SK-N-SH (cell line): ENCODE measurements around the gene UFM1. TPM values are rescaled to one million over a fixed set of nuclear protein-coding genes. Genes with fewer than 3 reads are reported as not detected.

Source experiments
- CTCF ChIA-PET: fragments of 300-600, 350-600 bp; formaldehyde crosslinking; extraction: SDS; loops from one replicate; lab custom pipeline; 2021; lab: Yijun Ruan, JAX
- POLR2A ChIA-PET: fragments of 350-600 bp; sonication (Branson Sonifier 250); formaldehyde crosslinking; extraction: SDS; loops from one replicate; lab custom pipeline; 2020; ENCODE audit warnings: antibody characterized with exemption, inconsistent platforms; lab: Yijun Ruan, JAX
- DNase-seq: peaks from one replicate; pipeline ENCODE4 v3.0.0; 2012
- H2AFZ ChIP-seq: fragments of 200-600 bp; sonication (generic); 2 replicates; pipeline ENCODE4 v1.8.1; 2016; ENCODE audit warnings: antibody characterized with exemption, mild to moderate bottlenecking, low read depth
- H3F3A ChIP-seq: fragments of 200-600 bp; sonication (generic); replicated peaks from 2 replicates; pipeline ENCODE3; 2016; ENCODE audit warnings: antibody characterized with exemption, mild to moderate bottlenecking; ENCODE audit not compliant: insufficient read depth
- H3K27ac ChIP-seq, 2 experiments: fragments of 200-500 bp in 1 of 2; fragments of 200-600 bp in 1 of 2; sonication (Bioruptor generic) in 1 of 2; sonication (generic), shearing (Covaris generic) in 1 of 2; 2 replicates each; pipeline versions ENCODE4 v1.5.1 to v1.6.1; 2014 to 2016; ENCODE audit warnings: low read depth in 2 of 2, inconsistent platforms in 1 of 2, low read length in 1 of 2, mild to moderate bottlenecking in 1 of 2, mixed read lengths in 1 of 2
- H3K27me3 ChIP-seq: fragments of 200-600 bp; sonication (generic), shearing (Covaris generic); 2 replicates; pipeline ENCODE4 v1.6.1; 2016; ENCODE audit warnings: mixed run types; ENCODE audit not compliant: insufficient read depth
- H3K36me3 ChIP-seq, 2 experiments: fragments of 200-500 bp in 1 of 2; fragments of 200-600 bp in 1 of 2; sonication (Bioruptor generic) in 1 of 2; sonication (generic) in 1 of 2; replicated peaks in 1 of 2; 2 replicates each; pipeline versions ENCODE3 to v1.5.1; 2014 to 2016; ENCODE audit warnings: low read length in 1 of 2, mild to moderate bottlenecking in 1 of 2; ENCODE audit not compliant: insufficient read depth in 2 of 2, control insufficient read depth in 1 of 2
- H3K4me1 ChIP-seq, 2 experiments: fragments of 200-500 bp in 1 of 2; fragments of 200-600 bp in 1 of 2; sonication (Bioruptor generic) in 1 of 2; sonication (generic), shearing (Covaris generic) in 1 of 2; 2 replicates each; pipeline versions ENCODE4 v1.5.1 to v1.6.1; 2014 to 2016; ENCODE audit warnings: low read depth in 1 of 2, low read length in 1 of 2, mixed run types in 1 of 2; ENCODE audit not compliant: insufficient read depth in 2 of 2, control insufficient read depth in 1 of 2
- H3K4me2 ChIP-seq: fragments of 200-600 bp; sonication (generic), shearing (Covaris generic); 2 replicates; pipeline ENCODE4 v1.6.1; 2017; ENCODE audit warnings: mixed run types
- H3K4me3 ChIP-seq, 2 experiments: fragments of 200-500 bp in 1 of 2; fragments of 200-600 bp in 1 of 2; sonication (Bioruptor generic) in 1 of 2; sonication (generic), shearing (Covaris generic) in 1 of 2; 2 replicates each; pipeline versions ENCODE4 v1.5.1 to v1.8.1; 2014 to 2016; ENCODE audit warnings: low read depth in 2 of 2, inconsistent platforms in 1 of 2, low read length in 1 of 2, mild to moderate bottlenecking in 1 of 2, mixed read lengths in 1 of 2, moderate library complexity in 1 of 2
- H3K79me2 ChIP-seq: fragments of 200-600 bp; sonication (generic); 2 replicates; pipeline ENCODE4 v1.8.1; 2017; ENCODE audit warnings: mild to moderate bottlenecking; ENCODE audit not compliant: insufficient read depth
- H3K9ac ChIP-seq: fragments of 200-600 bp; sonication (generic); 2 replicates; pipeline ENCODE4 v1.6.1; 2017; ENCODE audit warnings: mixed run types
- H3K9me2 ChIP-seq: fragments of 200-600 bp; sonication (generic); 2 replicates; pipeline ENCODE4 v1.6.1; 2017; ENCODE audit warnings: mixed run types
- H3K9me3 ChIP-seq: fragments of 200-600 bp; sonication (generic); 2 replicates; pipeline ENCODE4 v1.6.1; 2017; ENCODE audit warnings: mixed run types, mild to moderate bottlenecking, moderate library complexity
- H4K20me1 ChIP-seq: fragments of 200-600 bp; sonication (generic); 2 replicates; pipeline ENCODE4 v1.6.1; 2017; ENCODE audit warnings: mild to moderate bottlenecking, mixed run types; ENCODE audit not compliant: insufficient read depth
- EZH2phosphoT487 ChIP-seq: fragments of 200-600 bp; sonication (generic); IDR thresholded peaks from 2 replicates; pipeline ENCODE4 v1.6.1; 2017; ENCODE audit warnings: low read depth, mixed run types, mild to moderate bottlenecking, antibody characterized with exemption, moderate library complexity, borderline replicate concordance
- GABPA ChIP-seq: IDR thresholded peaks from 2 replicates; pipeline ENCODE4 v1.4.0; 2012; ENCODE audit warnings: low read depth, mild to moderate bottlenecking
- JUND ChIP-seq: IDR thresholded peaks from 2 replicates; pipeline ENCODE4 v1.4.0; 2012
- MEF2A ChIP-seq: IDR thresholded peaks from 2 replicates; pipeline ENCODE4 v1.4.0; 2012; ENCODE audit warnings: low read depth, borderline replicate concordance
- MXI1 ChIP-seq: IDR thresholded peaks from 2 replicates; pipeline ENCODE4 v1.6.1; 2012; ENCODE audit warnings: mild to moderate bottlenecking, low read depth, low read length, improper control_type of control experiment
- NFIC ChIP-seq: IDR thresholded peaks from 2 replicates; pipeline ENCODE4 v1.4.0; 2012; ENCODE audit warnings: borderline replicate concordance
- NRF1 ChIP-seq: IDR thresholded peaks from 2 replicates; pipeline ENCODE4 v1.6.1; 2012; ENCODE audit warnings: low read depth, mild to moderate bottlenecking, low read length
- RAD21 ChIP-seq: IDR thresholded peaks from 2 replicates; pipeline ENCODE4 v1.6.1; 2012; ENCODE audit warnings: mild to moderate bottlenecking, low read length
- RFX5 ChIP-seq: IDR thresholded peaks from 2 replicates; pipeline ENCODE4 v1.6.1; 2012; ENCODE audit warnings: mild to moderate bottlenecking, improper control_type of control experiment, low read length
- SMC3 ChIP-seq: IDR thresholded peaks from 2 replicates; pipeline ENCODE4 v1.6.1; 2012; ENCODE audit warnings: low read depth, low read length, improper control_type of control experiment
- YY1 ChIP-seq: IDR thresholded peaks from 2 replicates; pipeline ENCODE4 v1.4.0; 2012; ENCODE audit warnings: low read depth, mild to moderate bottlenecking
- WGBS: methylation state at CpG from one replicate; pipeline ENCODE4 v1.1.6; 2017; ENCODE audit warnings: low lambda C conversion rate; 5-methylcytosine and 5-hydroxymethylcytosine counted together
- polyA plus RNA-seq, 3 experiments: library from polyadenylated mRNA; depleted of rRNA; stranded (reverse); fragments of >200 nt; gene quantifications; 2 replicates each; pipeline ENCODE4 v1.2.3, GENCODE V29; 2012
- TF ChIP-seq, protein P1 (sequence below): fragments of 200-600 bp; sonication (generic); IDR thresholded peaks from 2 replicates; pipeline ENCODE4 v1.6.1; 2017; ENCODE audit warnings: antibody characterized with exemption, mild to moderate bottlenecking, moderate library complexity
- TF ChIP-seq, protein P2 (sequence below): fragments of 150-350 bp; IDR thresholded peaks from 2 replicates; pipeline ENCODE4 v1.6.1; 2016; ENCODE audit warnings: mild to moderate bottlenecking, low read depth, low read length
- TF ChIP-seq, protein P3 (sequence below): IDR thresholded peaks from 2 replicates; pipeline ENCODE4 v1.4.0; 2012; ENCODE audit warnings: low read depth, borderline replicate concordance

Gene UFM1
- polyA plus RNA-seq, 1 of the 3 experiments (the other 2 are of a cell fraction) = 17.0 TPM

DNA sequence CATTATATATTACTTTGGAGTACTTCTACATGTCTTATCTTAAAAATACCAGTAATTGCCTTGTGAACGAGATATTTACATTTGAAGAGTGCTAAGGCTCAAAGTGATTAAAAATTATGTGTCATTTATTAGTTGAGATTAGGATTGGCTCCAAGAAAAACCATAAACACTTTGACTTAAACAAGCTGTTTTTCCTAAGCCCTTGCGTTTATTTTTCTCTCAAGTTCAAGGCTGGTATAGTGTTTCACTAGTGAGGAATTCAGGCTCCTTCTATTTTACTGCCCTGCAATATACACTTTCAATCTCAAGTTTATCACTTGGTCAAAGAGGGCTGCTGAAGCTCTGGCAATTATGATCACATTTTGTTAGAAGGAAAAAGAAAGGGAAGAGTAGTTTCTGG, 49.9 kb downstream of the UFM1 start:
- Histone ChIP-seq H3K9me3 (no peaks in the 10 kb centered on the region), H4K20me1 (no peaks in the 10 kb centered on the region), H3K36me3 (no peaks in the 10 kb centered on the region), H3K4me1 (no peaks in the 10 kb centered on the region; a peak in 1 of 4 replicates), H2AFZ (no peak overlapping the region), H3K9me2 (no peaks in the 10 kb centered on the region; the same call in 1 of the 2 replicates), H3K4me3 (no peak overlapping the region), H3K9ac (no peak overlapping the region), H3K27ac (no peak overlapping the region), H3F3A (no peaks in the 10 kb centered on the region), H3K79me2 (no peaks in the 10 kb centered on the region), H3K27me3 (no peaks in the 10 kb centered on the region), H3K4me2 (no peak overlapping the region)
- TF ChIP-seq EZH2phosphoT487 (no peak), JUND (no peak), NFIC (no peak), RAD21 (no peak), MEF2A (no peak), NRF1 (no peak)
- ChIA-PET CTCF (no interaction called here), POLR2A (no interaction called here)
- WGBS = 7% methylated on average over 2 of the region's 2 CpGs
- no peak for DNase-seq

DNA sequence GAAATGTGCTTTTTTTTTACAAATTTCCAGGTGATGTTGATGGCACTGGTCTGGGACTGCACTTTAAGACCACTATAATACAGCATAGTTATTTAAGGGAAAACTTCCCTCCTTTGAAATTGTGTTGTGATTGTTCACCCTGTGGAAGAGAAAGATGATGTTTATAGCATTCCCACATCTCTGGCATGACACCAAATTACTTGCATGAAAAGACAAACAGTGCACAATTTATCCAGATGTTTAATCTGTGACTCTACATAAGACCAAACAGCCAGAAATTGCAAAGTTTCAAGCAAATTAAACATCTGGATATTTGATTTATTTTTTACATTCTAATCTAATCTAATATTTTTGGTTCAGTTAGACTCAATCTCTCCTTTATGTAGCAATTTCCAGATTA, 51.6 kb downstream of the UFM1 start:
- Histone ChIP-seq H2AFZ (no peak overlapping the region), H3K27ac (no peak overlapping the region), H3K4me3 (no peak overlapping the region), H4K20me1 (no peaks in the 10 kb centered on the region), H3K9ac (no peak overlapping the region), H3K79me2 (no peaks in the 10 kb centered on the region), H3K9me3 (no peaks in the 10 kb centered on the region), H3K4me2 (no peak overlapping the region), H3K27me3 (no peaks in the 10 kb centered on the region), H3K9me2 (no peaks in the 10 kb centered on the region; the same call in 1 of the 2 replicates), H3K36me3 (no peaks in the 10 kb centered on the region), H3F3A (no peaks in the 10 kb centered on the region), H3K4me1 (no peaks in the 10 kb centered on the region; a peak in 1 of 4 replicates)
- CTCF ChIA-PET = no interaction called here
- POLR2A ChIA-PET = no interaction called here
- TF ChIP-seq, protein P1, sequence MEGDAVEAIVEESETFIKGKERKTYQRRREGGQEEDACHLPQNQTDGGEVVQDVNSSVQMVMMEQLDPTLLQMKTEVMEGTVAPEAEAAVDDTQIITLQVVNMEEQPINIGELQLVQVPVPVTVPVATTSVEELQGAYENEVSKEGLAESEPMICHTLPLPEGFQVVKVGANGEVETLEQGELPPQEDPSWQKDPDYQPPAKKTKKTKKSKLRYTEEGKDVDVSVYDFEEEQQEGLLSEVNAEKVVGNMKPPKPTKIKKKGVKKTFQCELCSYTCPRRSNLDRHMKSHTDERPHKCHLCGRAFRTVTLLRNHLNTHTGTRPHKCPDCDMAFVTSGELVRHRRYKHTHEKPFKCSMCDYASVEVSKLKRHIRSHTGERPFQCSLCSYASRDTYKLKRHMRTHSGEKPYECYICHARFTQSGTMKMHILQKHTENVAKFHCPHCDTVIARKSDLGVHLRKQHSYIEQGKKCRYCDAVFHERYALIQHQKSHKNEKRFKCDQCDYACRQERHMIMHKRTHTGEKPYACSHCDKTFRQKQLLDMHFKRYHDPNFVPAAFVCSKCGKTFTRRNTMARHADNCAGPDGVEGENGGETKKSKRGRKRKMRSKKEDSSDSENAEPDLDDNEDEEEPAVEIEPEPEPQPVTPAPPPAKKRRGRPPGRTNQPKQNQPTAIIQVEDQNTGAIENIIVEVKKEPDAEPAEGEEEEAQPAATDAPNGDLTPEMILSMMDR = no peak
- TF ChIP-seq MXI1 = no peak
- no peak for TF ChIP-seq JUND
- TF ChIP-seq, protein P2, sequence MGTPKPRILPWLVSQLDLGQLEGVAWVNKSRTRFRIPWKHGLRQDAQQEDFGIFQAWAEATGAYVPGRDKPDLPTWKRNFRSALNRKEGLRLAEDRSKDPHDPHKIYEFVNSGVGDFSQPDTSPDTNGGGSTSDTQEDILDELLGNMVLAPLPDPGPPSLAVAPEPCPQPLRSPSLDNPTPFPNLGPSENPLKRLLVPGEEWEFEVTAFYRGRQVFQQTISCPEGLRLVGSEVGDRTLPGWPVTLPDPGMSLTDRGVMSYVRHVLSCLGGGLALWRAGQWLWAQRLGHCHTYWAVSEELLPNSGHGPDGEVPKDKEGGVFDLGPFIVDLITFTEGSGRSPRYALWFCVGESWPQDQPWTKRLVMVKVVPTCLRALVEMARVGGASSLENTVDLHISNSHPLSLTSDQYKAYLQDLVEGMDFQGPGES = no peak
- no peak for TF ChIP-seq RFX5
- TF ChIP-seq NFIC = no peak
- no peak for TF ChIP-seq YY1
- TF ChIP-seq, protein P3, sequence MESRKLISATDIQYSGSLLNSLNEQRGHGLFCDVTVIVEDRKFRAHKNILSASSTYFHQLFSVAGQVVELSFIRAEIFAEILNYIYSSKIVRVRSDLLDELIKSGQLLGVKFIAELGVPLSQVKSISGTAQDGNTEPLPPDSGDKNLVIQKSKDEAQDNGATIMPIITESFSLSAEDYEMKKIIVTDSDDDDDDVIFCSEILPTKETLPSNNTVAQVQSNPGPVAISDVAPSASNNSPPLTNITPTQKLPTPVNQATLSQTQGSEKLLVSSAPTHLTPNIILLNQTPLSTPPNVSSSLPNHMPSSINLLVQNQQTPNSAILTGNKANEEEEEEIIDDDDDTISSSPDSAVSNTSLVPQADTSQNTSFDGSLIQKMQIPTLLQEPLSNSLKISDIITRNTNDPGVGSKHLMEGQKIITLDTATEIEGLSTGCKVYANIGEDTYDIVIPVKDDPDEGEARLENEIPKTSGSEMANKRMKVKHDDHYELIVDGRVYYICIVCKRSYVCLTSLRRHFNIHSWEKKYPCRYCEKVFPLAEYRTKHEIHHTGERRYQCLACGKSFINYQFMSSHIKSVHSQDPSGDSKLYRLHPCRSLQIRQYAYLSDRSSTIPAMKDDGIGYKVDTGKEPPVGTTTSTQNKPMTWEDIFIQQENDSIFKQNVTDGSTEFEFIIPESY = no peak
- TF ChIP-seq GABPA = no peak
- no peak for TF ChIP-seq SMC3
- no peak for DNase-seq
